K562 (cell line): ENCODE results near the gene TRIP6.

Experiments used
- BRCA1 ChIP-seq, 2 experiments: fragments of 450-650 bp in 1 of 2; sonication (generic) in 1 of 2; formaldehyde crosslinking in 1 of 2; IDR thresholded peaks; 2 replicates each; pipeline versions ENCODE4 v1.5.0 to v1.6.1; 2017 to 2020; ENCODE audit warnings: mild to moderate bottlenecking in 1 of 2, missing genetic modification reagents in 1 of 2
- CREM ChIP-seq: IDR thresholded peaks from 2 replicates; pipeline ENCODE4 v1.6.1; 2014; ENCODE audit warnings: antibody characterized with exemption, low read depth
- CTCF ChIP-seq, 3 experiments: IDR thresholded peaks in 2 of 3; conservative IDR thresholded peaks in 1 of 3; 2 replicates each; pipeline ENCODE4 v1.5.1; 2011 to 2012; ENCODE audit warnings: low read length in 3 of 3, mild to moderate bottlenecking in 3 of 3, control low read depth in 2 of 3, improper control_type of control experiment in 1 of 3, inconsistent platforms in 1 of 3, low read depth in 1 of 3, mixed read lengths in 1 of 3, moderate library complexity in 1 of 3; ENCODE audit not compliant: insufficient read depth in 2 of 3
- ERF ChIP-seq: fragments of 450-650 bp; formaldehyde crosslinking; IDR thresholded peaks from 2 replicates; pipeline ENCODE4 v1.4.0; 2020; ENCODE audit warnings: mild to moderate bottlenecking, mixed read lengths
- ZC3H11A ChIP-seq: IDR thresholded peaks from 2 replicates; pipeline ENCODE4 v1.6.1; 2012; ENCODE audit warnings: low read depth, low read length, improper control_type of control experiment
- ZNF280B ChIP-seq: fragments of 250-450 bp; sonication (Bioruptor Pico); IDR thresholded peaks from 2 replicates; pipeline ENCODE4 v1.5.1; 2021; ENCODE audit warnings: mild to moderate bottlenecking
- ZNF311 ChIP-seq: fragments of 250-450 bp; sonication (Bioruptor Pico); IDR thresholded peaks from 2 replicates; pipeline ENCODE4 v1.4.0; 2020; ENCODE audit warnings: mild to moderate bottlenecking, moderate library complexity
- TF ChIP-seq, protein P1 (sequence below): fragments of 250-450 bp; sonication (Bioruptor Pico); IDR thresholded peaks from 2 replicates; pipeline ENCODE4 v1.5.0; 2022; ENCODE audit warnings: mild to moderate bottlenecking

DNA sequence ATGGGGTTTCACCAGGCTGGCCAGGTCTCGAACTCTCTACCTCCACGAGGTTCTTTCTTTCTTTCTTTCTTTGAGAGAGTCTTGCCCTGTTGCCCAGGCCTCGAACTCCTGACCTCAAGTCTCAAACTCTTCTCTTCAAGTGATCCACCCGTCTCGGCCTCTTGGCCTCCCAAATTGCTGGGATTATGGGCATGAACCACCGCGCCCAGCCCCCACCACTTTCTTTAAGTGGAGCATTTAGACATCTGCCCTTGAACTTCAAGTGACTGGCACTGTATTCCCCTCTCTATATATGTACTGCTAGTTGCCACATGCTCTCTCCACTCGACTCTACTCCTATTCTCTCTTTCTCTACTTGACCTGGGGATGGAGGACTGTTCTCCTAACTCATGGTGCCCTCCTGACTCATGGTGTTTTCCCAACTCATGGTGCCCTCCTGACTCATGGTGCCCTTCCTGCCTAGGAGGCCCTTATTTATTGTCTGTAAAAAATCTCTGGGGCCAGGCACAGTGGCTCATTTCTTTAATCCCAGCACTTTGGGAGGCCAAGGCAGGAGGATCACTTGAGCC is 47.8 kb downstream of the TRIP6 start:
- no peak for TF ChIP-seq ZNF280B (CRISPR knock-in tag)
- TF ChIP-seq, protein P1, sequence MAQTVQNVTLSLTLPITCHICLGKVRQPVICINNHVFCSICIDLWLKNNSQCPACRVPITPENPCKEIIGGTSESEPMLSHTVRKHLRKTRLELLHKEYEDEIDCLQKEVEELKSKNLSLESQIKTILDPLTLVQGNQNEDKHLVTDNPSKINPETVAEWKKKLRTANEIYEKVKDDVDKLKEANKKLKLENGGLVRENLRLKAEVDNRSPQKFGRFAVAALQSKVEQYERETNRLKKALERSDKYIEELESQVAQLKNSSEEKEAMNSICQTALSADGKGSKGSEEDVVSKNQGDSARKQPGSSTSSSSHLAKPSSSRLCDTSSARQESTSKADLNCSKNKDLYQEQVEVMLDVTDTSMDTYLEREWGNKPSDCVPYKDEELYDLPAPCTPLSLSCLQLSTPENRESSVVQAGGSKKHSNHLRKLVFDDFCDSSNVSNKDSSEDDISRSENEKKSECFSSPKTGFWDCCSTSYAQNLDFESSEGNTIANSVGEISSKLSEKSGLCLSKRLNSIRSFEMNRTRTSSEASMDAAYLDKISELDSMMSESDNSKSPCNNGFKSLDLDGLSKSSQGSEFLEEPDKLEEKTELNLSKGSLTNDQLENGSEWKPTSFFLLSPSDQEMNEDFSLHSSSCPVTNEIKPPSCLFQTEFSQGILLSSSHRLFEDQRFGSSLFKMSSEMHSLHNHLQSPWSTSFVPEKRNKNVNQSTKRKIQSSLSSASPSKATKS (CRISPR knock-in tag): no peak
- no peak for TF ChIP-seq ZNF311 (CRISPR knock-in tag)
- no peak for TF ChIP-seq ZC3H11A
- TF ChIP-seq CREM: no peak
- TF ChIP-seq ERF (CRISPR knock-in tag): no peak
- no peak for TF ChIP-seq CTCF (IDR thresholded peaks at IDR 0.05 in 2 of 3, conservative IDR thresholded peaks at IDR 0.05 in 1 of 3; ENCODE audit: insufficient read depth in 2 of 3, low read depth in 1 of 3, low read length in 3 of 3)
- TF ChIP-seq BRCA1 (IDR thresholded peaks at IDR 0.05): no peak
- no peak for TF ChIP-seq BRCA1 (CRISPR knock-in tag; IDR thresholded peaks at IDR 0.05)
